NB4 (cell line): Measurements from ENCODE around the gene CDSN.
A peak's percentile ranks its signal among the peaks of the same experiment; 100 is the strongest.

ENCODE experiments used
- DNase-seq: peaks from one replicate; pipeline ENCODE4 v3.0.0; 2010; ENCODE audit warnings: low read depth
- H3K4me3 ChIP-seq: one replicate; pipeline ENCODE4 v1.5.1; 2011; ENCODE audit warnings: mild to moderate bottlenecking, low read depth, low read length, moderate library complexity
- MYC ChIP-seq: IDR thresholded peaks from 2 replicates; pipeline ENCODE4 v1.6.1; 2011; ENCODE audit warnings: low read depth, low read length
- POLR2A ChIP-seq: IDR thresholded peaks from 2 replicates; pipeline ENCODE4 v1.6.1; 2011; ENCODE audit warnings: mild to moderate bottlenecking; ENCODE audit not compliant: insufficient read length; ENCODE audit errors: extremely low read depth
- TF ChIP-seq, protein P1 (sequence below): IDR thresholded peaks from one replicate; pipeline ENCODE4 v1.5.1; 2012; ENCODE audit warnings: low read depth, low read length
- TF ChIP-seq, protein P2 (sequence below): IDR thresholded peaks from 2 replicates; pipeline ENCODE4 v1.6.1; 2011; ENCODE audit warnings: low read depth, low read length

Gene CDSN

DNA sequence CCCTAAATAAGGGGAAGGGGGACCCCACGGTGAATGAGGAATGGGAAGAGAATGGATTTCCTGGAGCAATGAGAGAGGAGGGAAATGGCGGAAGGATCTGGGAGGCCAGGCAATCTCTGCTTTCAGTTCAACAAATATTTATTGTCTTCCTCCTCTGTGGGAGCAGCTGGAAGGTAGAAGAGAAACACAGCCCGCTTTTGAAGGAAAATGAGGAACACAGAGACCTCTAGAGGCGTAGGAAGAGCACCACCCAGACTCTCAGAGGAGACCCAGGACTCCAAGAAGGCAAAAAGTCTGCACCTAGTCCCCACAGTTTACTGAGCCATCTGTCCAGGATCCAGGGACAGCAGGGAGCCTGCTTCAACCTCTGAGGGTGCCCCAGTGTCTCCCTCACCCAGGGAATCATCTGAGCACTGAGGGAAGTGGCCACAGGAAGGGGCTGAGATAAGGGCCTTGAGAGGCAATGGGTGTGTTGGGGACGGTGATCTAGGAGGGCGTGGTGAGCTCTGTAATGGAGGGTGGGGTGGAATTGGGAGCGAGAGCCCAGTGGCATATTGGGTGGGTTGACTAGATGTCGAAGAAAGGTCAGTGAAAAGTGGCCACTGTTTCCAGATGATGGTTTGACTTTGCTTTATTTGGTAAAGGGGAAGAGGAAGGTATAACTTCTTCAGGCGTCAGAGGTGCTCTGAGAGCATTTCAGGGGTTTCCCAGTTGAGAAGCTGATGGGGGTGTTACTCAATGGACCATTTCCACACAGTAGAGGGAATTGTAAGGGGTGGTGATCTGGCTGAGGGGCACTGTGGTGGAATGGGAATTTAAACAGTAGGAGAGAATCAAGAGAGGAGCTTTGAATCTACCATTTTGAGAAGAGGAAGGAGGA, 5.0 kb downstream of the CDSN start:
- TF ChIP-seq MYC (no peak), POLR2A (no peak)
- TF ChIP-seq, protein P1, sequence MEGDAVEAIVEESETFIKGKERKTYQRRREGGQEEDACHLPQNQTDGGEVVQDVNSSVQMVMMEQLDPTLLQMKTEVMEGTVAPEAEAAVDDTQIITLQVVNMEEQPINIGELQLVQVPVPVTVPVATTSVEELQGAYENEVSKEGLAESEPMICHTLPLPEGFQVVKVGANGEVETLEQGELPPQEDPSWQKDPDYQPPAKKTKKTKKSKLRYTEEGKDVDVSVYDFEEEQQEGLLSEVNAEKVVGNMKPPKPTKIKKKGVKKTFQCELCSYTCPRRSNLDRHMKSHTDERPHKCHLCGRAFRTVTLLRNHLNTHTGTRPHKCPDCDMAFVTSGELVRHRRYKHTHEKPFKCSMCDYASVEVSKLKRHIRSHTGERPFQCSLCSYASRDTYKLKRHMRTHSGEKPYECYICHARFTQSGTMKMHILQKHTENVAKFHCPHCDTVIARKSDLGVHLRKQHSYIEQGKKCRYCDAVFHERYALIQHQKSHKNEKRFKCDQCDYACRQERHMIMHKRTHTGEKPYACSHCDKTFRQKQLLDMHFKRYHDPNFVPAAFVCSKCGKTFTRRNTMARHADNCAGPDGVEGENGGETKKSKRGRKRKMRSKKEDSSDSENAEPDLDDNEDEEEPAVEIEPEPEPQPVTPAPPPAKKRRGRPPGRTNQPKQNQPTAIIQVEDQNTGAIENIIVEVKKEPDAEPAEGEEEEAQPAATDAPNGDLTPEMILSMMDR: peak; percentile 40
- TF ChIP-seq, protein P2, sequence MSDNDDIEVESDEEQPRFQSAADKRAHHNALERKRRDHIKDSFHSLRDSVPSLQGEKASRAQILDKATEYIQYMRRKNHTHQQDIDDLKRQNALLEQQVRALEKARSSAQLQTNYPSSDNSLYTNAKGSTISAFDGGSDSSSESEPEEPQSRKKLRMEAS: no peak
- no peak overlapping the region for H3K4me3 ChIP-seq
- peak; percentile 23 for DNase-seq

DNA sequence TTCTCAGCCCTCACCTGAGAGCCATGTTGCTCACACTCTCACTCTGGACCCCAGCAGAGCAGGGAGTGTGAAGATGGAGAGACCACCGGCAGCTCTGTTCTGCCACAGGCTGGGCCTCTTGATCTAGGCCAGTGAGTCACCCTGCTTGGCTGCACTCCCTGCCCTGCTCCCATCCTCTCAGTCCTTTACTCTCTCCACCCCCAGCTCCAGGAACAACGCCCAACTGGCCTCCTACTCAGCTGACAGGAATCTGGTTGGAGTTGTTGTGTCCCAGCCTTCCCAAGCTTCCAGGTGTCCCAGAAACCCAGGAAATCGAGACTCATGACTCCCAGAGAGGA, 5.7 kb downstream of the CDSN start, which contains the start of gene PSORS1C1:
PSORS1C1 (plus strand) TSS at position 260 of the 338 bp plus-strand sequence. CDS start 14,833 bp downstream, outside the sequence.
- TF ChIP-seq MYC (no peak), POLR2A (no peak)
- TF ChIP-seq, protein P2: no peak
- TF ChIP-seq, protein P1: no peak
- H3K4me3 ChIP-seq: no peak within 1 kb of the TSS
- DNase-seq: no peak

DNA sequence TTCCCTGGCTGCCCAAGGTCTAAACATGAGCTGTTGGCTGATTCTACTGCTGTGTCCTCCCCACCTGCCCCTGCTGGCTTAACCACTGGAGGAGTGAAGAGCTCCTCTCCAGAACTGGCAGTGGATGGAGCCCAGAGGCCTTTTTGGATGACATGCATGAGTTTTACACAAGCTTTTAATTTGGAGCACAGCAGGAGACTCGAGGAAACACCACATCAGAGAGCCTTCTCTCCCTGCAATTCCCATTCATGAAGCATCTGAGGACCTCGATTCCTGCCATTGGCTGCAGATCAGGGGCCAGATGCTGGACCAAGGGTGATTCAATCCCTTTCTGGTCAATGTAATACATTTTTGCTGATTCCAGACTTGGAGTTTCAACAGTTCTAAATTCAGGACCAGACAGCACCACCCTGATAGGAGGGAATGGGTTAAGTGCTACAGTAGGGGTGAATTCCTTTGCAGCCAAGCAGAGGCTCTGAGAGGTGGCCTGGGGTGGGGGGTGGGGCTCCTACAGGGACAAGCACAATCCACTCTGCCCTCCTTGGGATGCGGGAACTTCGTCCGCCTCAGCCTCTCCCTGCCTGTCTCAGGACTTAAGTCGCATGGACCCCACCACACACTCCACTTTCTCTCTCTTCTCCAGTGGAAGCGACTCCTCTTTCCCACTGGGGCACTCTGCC, 6.2 kb downstream of the CDSN start:
- TF ChIP-seq, protein P2: no peak
- TF ChIP-seq POLR2A (no peak), MYC (no peak)
- TF ChIP-seq, protein P1: no peak
- DNase-seq: no peak
- H3K4me3 ChIP-seq: no peak overlapping the region

DNA sequence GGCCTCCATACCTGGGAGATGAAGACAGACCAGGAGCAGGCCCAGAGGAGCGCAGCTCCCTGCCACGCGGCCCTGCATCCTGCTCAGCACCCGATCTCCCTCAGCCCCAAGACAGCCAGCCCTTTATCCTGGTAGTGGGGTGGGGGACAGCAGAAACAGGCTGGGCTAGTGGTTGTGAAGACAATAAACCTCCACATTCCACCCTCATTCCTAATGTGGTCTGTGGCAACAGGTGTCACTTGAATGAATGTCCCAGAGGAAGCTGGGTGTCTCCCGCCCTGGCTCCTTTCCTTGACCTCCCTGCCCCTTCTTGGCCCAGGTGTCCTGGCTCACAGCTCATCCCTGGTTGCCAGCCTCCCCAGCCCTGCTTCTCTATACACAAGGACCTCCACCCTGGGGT, 7.8 kb downstream of the CDSN start, which contains the start of gene C6orf15:
C6orf15 (minus strand) TSS at position 98 of the 400 bp plus-strand sequence; CDS start at position 78, 20 bp downstream.
- no peak within 1 kb of the TSS for H3K4me3 ChIP-seq
- DNase-seq: no peak
- TF ChIP-seq POLR2A: no peak
- TF ChIP-seq, protein P1: no peak
- TF ChIP-seq MYC: no peak
- TF ChIP-seq, protein P2: no peak

DNA sequence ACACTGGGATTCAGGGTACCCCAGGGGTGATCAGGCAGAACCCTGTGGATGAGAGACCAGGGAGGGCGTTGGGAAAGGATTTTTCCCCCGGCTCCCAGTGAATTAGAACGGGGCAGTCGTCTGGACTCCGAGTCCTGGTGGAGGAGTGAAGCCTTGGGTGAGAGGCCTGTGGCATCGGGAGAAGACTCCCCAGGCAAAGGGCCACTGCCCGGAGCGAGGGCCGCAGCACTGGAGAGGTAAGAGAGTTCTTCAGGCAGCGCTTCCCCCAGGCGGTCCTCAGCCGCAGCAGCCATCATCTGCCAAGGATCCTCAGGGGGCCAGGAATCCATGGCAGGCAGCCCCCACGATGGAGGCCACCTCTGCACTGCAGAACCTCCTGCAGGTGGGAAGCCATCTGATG, 8.5 kb downstream of the CDSN start:
- DNase-seq: no peak
- TF ChIP-seq MYC: no peak
- TF ChIP-seq, protein P2: no peak
- TF ChIP-seq, protein P1: no peak
- no peak for TF ChIP-seq POLR2A
- H3K4me3 ChIP-seq: no peak overlapping the region
